ENCODE results near the gene CD74. TPM values are rescaled to one million over a fixed set of nuclear protein-coding genes. Genes with fewer than 3 reads are reported as not detected.

CD74 gene
- total RNA-seq, 2 donors from 2014 or later, result 425 to 612 TPM

- no peak overlapping the region for H3K27ac ChIP-seq
- no peaks in the 10 kb centered on the region for H3K27me3 ChIP-seq (replicated peaks; ENCODE audit: insufficient read depth)
- TF ChIP-seq, protein P1, sequence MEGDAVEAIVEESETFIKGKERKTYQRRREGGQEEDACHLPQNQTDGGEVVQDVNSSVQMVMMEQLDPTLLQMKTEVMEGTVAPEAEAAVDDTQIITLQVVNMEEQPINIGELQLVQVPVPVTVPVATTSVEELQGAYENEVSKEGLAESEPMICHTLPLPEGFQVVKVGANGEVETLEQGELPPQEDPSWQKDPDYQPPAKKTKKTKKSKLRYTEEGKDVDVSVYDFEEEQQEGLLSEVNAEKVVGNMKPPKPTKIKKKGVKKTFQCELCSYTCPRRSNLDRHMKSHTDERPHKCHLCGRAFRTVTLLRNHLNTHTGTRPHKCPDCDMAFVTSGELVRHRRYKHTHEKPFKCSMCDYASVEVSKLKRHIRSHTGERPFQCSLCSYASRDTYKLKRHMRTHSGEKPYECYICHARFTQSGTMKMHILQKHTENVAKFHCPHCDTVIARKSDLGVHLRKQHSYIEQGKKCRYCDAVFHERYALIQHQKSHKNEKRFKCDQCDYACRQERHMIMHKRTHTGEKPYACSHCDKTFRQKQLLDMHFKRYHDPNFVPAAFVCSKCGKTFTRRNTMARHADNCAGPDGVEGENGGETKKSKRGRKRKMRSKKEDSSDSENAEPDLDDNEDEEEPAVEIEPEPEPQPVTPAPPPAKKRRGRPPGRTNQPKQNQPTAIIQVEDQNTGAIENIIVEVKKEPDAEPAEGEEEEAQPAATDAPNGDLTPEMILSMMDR (IDR thresholded peaks at IDR 0.05), result no peak
- TF ChIP-seq POLR2AphosphoS5 (IDR thresholded peaks at IDR 0.05) (no peak), POLR2A (IDR thresholded peaks at IDR 0.05) (no peak)
- H3K4me1 ChIP-seq (replicated peaks), result no peaks in the 10 kb centered on the region
- 91% methylated on average over 11 of the region's 12 CpGs for WGBS
- intact Hi-C loops (cut with DNase I), result no loop called here
- DNase-seq (ENCODE audit: low spot score), result no peak
- H3K36me3 ChIP-seq, result peaks cover 5 to 6% of the 10 kb centered on the region in 2 donors
- H3K4me3 ChIP-seq, result no peak overlapping the region
- H3K9me3 ChIP-seq, result no peaks in the 10 kb centered on the region
These were observed 12.2 kb downstream of the CD74 start for GRCh38 chr5:150400316-150401075.

DNA sequence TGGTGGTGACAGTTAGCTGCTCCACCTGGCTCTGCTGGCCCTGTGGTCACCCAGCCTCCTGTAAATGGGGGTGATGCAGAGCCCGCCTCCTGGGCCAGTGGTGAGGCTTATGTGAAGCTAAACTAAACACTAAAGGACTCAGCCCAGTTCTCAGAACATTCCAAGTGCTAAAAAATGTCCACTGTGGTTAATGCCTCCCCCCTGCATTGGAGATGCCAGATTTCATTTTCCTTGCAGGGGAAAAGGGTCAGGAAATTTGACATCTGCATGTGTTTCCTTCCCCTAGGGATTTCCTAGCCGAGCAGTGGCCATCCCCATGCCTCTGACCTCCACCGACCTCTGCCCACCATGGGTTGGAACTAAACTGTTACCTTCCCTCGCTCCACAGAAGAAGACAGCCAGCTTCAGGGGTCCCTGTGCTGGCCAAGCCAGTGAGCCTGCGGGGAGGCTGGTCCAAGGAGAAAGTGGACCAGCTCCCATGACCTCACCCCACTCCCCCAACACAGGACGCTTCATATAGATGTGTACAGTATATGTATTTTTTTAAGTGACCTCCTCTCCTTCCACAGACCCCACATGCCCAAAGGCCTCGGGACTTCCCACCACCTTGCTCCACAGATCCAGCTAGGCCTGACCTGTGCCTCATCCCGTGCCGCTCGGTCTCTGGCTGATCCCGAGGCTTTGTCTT, 13.0 kb downstream of the CD74 start:
- peaks cover 6 to 7% of the 10 kb centered on the region in 2 donors for H3K36me3 ChIP-seq
- intact Hi-C loops (cut with DNase I), result no loop called here
- no peaks in the 10 kb centered on the region for H3K4me1 ChIP-seq (replicated peaks)
- no peaks in the 10 kb centered on the region for H3K27me3 ChIP-seq (replicated peaks; ENCODE audit: insufficient read depth)
- WGBS, result 87% methylated on average over 11 of the region's 11 CpGs
- no peak overlapping the region for H3K4me3 ChIP-seq
- TF ChIP-seq POLR2AphosphoS5 (IDR thresholded peaks at IDR 0.05), result no peak
- TF ChIP-seq, protein P1 (IDR thresholded peaks at IDR 0.05), result no peak
- no peak for TF ChIP-seq POLR2A (IDR thresholded peaks at IDR 0.05)
- H3K9me3 ChIP-seq, result no peaks in the 10 kb centered on the region
- no peak overlapping the region for H3K27ac ChIP-seq
- no peak for DNase-seq (ENCODE audit: low spot score)

DNA sequence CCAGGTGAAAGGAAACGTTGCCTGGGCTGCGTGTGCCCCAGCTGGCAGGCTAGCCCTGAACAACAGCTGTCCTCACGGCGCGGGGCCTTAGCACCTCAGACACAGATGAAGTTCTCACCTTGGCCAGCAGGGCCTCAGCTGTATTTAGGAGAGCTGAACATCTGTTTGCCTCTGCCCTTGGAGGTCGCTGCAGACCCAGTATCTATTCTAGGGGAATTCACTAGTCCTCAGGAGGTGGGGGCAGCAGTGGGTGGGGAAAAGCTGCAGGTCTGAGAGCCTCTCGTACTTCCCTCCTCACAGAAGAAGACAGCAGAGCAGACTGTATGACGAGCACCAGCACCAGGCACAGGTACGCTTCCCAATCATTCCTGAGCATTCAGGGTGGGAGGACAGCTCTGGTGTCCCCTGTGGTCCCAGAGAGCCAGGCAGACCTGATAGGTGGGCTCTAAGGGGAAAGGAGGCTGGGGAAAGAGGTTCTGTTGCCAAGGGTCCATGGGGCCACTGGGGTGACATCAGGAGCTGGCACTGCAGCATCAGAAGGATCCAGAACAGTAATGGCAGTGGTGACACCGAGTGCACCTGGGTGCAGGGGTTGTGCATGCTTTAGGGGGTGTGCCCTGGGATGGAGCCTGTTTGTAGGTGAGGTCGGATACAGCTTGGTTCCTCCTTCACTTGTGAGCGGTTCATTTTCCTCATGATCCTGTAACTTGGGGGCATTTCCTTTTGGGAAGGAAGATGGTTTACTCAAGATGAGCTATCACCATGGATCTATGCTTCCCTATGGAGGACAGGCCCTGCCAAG, 13.8 kb downstream of the CD74 start:
- no peak overlapping the region for H3K4me3 ChIP-seq
- peaks cover 6 to 7% of the 10 kb centered on the region in 2 donors for H3K36me3 ChIP-seq
- H3K27me3 ChIP-seq (replicated peaks; ENCODE audit: insufficient read depth), result no peaks in the 10 kb centered on the region
- no peaks in the 10 kb centered on the region for H3K4me1 ChIP-seq (replicated peaks)
- no peak for DNase-seq (ENCODE audit: low spot score)
- H3K27ac ChIP-seq, result no peak overlapping the region
- intact Hi-C loops (cut with DNase I), result no loop called here
- 66% methylated on average over 12 of the region's 12 CpGs for WGBS
- H3K9me3 ChIP-seq, result no peaks in the 10 kb centered on the region
- no peak for TF ChIP-seq POLR2A (IDR thresholded peaks at IDR 0.05)
- TF ChIP-seq, protein P1 (IDR thresholded peaks at IDR 0.05), result peak in 1 of 4 experiments; percentile 9

GRCh38 chr5:150397782-150398721, 14.7 kb downstream of the CD74 start:
- 87% methylated on average over 13 of the region's 13 CpGs for WGBS
- TF ChIP-seq, protein P1 (IDR thresholded peaks at IDR 0.05), result no peak
- no peak for TF ChIP-seq POLR2A (IDR thresholded peaks at IDR 0.05)
- TF ChIP-seq POLR2AphosphoS5 (IDR thresholded peaks at IDR 0.05), result no peak
- Histone ChIP-seq H3K36me3 (peaks cover 6 to 10% of the 10 kb centered on the region in 2 donors), H3K27ac (no peak overlapping the region), H3K27me3 (replicated peaks; ENCODE audit: insufficient read depth) (no peaks in the 10 kb centered on the region), H3K4me1 (replicated peaks) (no peaks in the 10 kb centered on the region), H3K9me3 (no peaks in the 10 kb centered on the region), H3K4me3 (no peak overlapping the region)
- no peak for DNase-seq (ENCODE audit: low spot score)
- intact Hi-C loops (cut with DNase I), result no loop called here

Measured in prostate gland (tissue), 2 donors.